ENCODE measurements around the gene IER3.

The IER3 gene

GRCh38 chr6:30735668-30736314, 8.6 kb downstream of the IER3 start:
- no peak overlapping the region for H3K14ac ChIP-seq (ENCODE audit: low read length in 2 of 2)
- no peak overlapping the region for H2AFZ ChIP-seq (ENCODE audit: low read depth, low read length)
- peaks cover 16% of the 10 kb centered on the region for H3K4me1 ChIP-seq (ENCODE audit: control insufficient read depth, insufficient read depth, low read depth, low read length)
- no peak overlapping the region for H3K27ac ChIP-seq (ENCODE audit: low read length, poor library complexity, severe bottlenecking)
- H3K4me3 ChIP-seq (ENCODE audit: insufficient read depth in 1 of 2, low read depth in 1 of 2, low read length in 2 of 2) = no peak overlapping the region
- H3K23ac ChIP-seq (ENCODE audit: low read length in 2 of 2) = no peak overlapping the region
- no peak overlapping the region for H3K9ac ChIP-seq (ENCODE audit: low read length)
- no peak overlapping the region for H4K8ac ChIP-seq (ENCODE audit: low read length)
- H3K27me3 ChIP-seq (ENCODE audit: control insufficient read depth in 1 of 2, insufficient read depth in 1 of 2, low read length in 2 of 2) = no peaks in the 10 kb centered on the region
- no peak overlapping the region for H4K91ac ChIP-seq (ENCODE audit: low read length)
- no peak overlapping the region for H2BK12ac ChIP-seq (ENCODE audit: low read length in 2 of 2)
- no peak overlapping the region for H2AK5ac ChIP-seq (ENCODE audit: low read length, severe bottlenecking)
- H3K4ac ChIP-seq (ENCODE audit: low read depth in 1 of 2, low read length in 2 of 2) = no peak overlapping the region
- H2BK120ac ChIP-seq (ENCODE audit: low read depth, low read length) = no peak overlapping the region
- peaks cover 26% of the 10 kb centered on the region for H3K79me1 ChIP-seq (replicated peaks; ENCODE audit: low read length, poor library complexity, severe bottlenecking)
- no peak overlapping the region for H2BK15ac ChIP-seq (ENCODE audit: low read depth, poor library complexity, severe bottlenecking)
- WGBS = 95% methylated on average over 8 of the region's 8 CpGs
- H3K36me3 ChIP-seq (ENCODE audit: control insufficient read depth in 1 of 2, insufficient read depth in 2 of 2, low read depth in 1 of 2, low read length in 2 of 2) = peaks cover 53 to 94% of the 10 kb centered on the region in 2 experiments
- H3K9me3 ChIP-seq (ENCODE audit: control insufficient read depth, low read length) = no peaks in the 10 kb centered on the region
- no peak overlapping the region for H3K18ac ChIP-seq (ENCODE audit: low read depth in 1 of 2, low read length in 2 of 2)
- DNase-seq = no peak
- H2BK5ac ChIP-seq (ENCODE audit: low read depth, low read length, poor library complexity, severe bottlenecking) = no peak overlapping the region
- H3K4me2 ChIP-seq (ENCODE audit: low read length, poor library complexity, severe bottlenecking) = no peak overlapping the region

GRCh38 chr6:30732237-30732943, 12.0 kb downstream of the IER3 start:
- H2BK120ac ChIP-seq (ENCODE audit: low read depth, low read length) = no peak overlapping the region
- no peaks in the 10 kb centered on the region for H3K27me3 ChIP-seq (ENCODE audit: control insufficient read depth in 1 of 2, insufficient read depth in 1 of 2, low read length in 2 of 2)
- H2BK5ac ChIP-seq (ENCODE audit: low read depth, low read length, poor library complexity, severe bottlenecking) = no peak overlapping the region
- no peak overlapping the region for H2AFZ ChIP-seq (ENCODE audit: low read depth, low read length)
- H3K79me1 ChIP-seq (replicated peaks; ENCODE audit: low read length, poor library complexity, severe bottlenecking) = peaks cover 26% of the 10 kb centered on the region
- H3K4me3 ChIP-seq (ENCODE audit: insufficient read depth in 1 of 2, low read depth in 1 of 2, low read length in 2 of 2) = no peak overlapping the region
- no peak overlapping the region for H3K4me2 ChIP-seq (ENCODE audit: low read length, poor library complexity, severe bottlenecking)
- no peak overlapping the region for H3K18ac ChIP-seq (ENCODE audit: low read depth in 1 of 2, low read length in 2 of 2)
- no peak overlapping the region for H2BK12ac ChIP-seq (ENCODE audit: low read length in 2 of 2)
- no peak overlapping the region for H3K9ac ChIP-seq (ENCODE audit: low read length)
- no peak for DNase-seq
- H4K91ac ChIP-seq (ENCODE audit: low read length) = no peak overlapping the region
- H3K23ac ChIP-seq (ENCODE audit: low read length in 2 of 2) = no peak overlapping the region
- no peak overlapping the region for H3K14ac ChIP-seq (ENCODE audit: low read length in 2 of 2)
- H3K36me3 ChIP-seq (ENCODE audit: control insufficient read depth in 1 of 2, insufficient read depth in 2 of 2, low read depth in 1 of 2, low read length in 2 of 2) = peaks cover 69 to 88% of the 10 kb centered on the region in 2 experiments
- no peak overlapping the region for H3K27ac ChIP-seq (ENCODE audit: low read length, poor library complexity, severe bottlenecking)
- H4K8ac ChIP-seq (ENCODE audit: low read length) = no peak overlapping the region
- no peak overlapping the region for H2BK15ac ChIP-seq (ENCODE audit: low read depth, poor library complexity, severe bottlenecking)
- peaks cover 10% of the 10 kb centered on the region for H3K4me1 ChIP-seq (ENCODE audit: control insufficient read depth, insufficient read depth, low read depth, low read length)
- H3K9me3 ChIP-seq (ENCODE audit: control insufficient read depth, low read length) = no peaks in the 10 kb centered on the region
- no peak overlapping the region for H2AK5ac ChIP-seq (ENCODE audit: low read length, severe bottlenecking)
- no peak overlapping the region for H3K4ac ChIP-seq (ENCODE audit: low read depth in 1 of 2, low read length in 2 of 2)
- WGBS = 96% methylated on average over 11 of the region's 12 CpGs

GRCh38 chr6:30730601-30731435, 13.5 kb downstream of the IER3 start:
- Histone ChIP-seq H3K4me1 (ENCODE audit: control insufficient read depth, insufficient read depth, low read depth, low read length) (peaks cover 12% of the 10 kb centered on the region), H2BK5ac (ENCODE audit: low read depth, low read length, poor library complexity, severe bottlenecking) (no peak overlapping the region), H2BK120ac (ENCODE audit: low read depth, low read length) (no peak overlapping the region), H3K4me2 (ENCODE audit: low read length, poor library complexity, severe bottlenecking) (no peak overlapping the region), H3K36me3 (ENCODE audit: control insufficient read depth in 1 of 2, insufficient read depth in 2 of 2, low read depth in 1 of 2, low read length in 2 of 2) (peaks cover 61 to 86% of the 10 kb centered on the region in 2 experiments), H3K4ac (ENCODE audit: low read depth in 1 of 2, low read length in 2 of 2) (no peak overlapping the region), H4K8ac (ENCODE audit: low read length) (no peak overlapping the region), H3K9ac (ENCODE audit: low read length) (no peak overlapping the region), H3K27me3 (ENCODE audit: control insufficient read depth in 1 of 2, insufficient read depth in 1 of 2, low read length in 2 of 2) (no peaks in the 10 kb centered on the region), H3K79me1 (replicated peaks; ENCODE audit: low read length, poor library complexity, severe bottlenecking) (peaks cover 20% of the 10 kb centered on the region), H3K9me3 (ENCODE audit: control insufficient read depth, low read length) (no peaks in the 10 kb centered on the region), H2BK12ac (ENCODE audit: low read length in 2 of 2) (no peak overlapping the region), H4K91ac (ENCODE audit: low read length) (no peak overlapping the region), H3K27ac (ENCODE audit: low read length, poor library complexity, severe bottlenecking) (no peak overlapping the region), H3K4me3 (ENCODE audit: insufficient read depth in 1 of 2, low read depth in 1 of 2, low read length in 2 of 2) (no peak overlapping the region), H3K14ac (ENCODE audit: low read length in 2 of 2) (no peak overlapping the region), H3K18ac (ENCODE audit: low read depth in 1 of 2, low read length in 2 of 2) (no peak overlapping the region), H2BK15ac (ENCODE audit: low read depth, poor library complexity, severe bottlenecking) (no peak overlapping the region), H2AFZ (ENCODE audit: low read depth, low read length) (no peak overlapping the region), H2AK5ac (ENCODE audit: low read length, severe bottlenecking) (no peak overlapping the region), H3K23ac (ENCODE audit: low read length in 2 of 2) (peak overlapping the region in 1 of 2 experiments; percentile 11)
- 81% methylated on average over 28 of the region's 30 CpGs for WGBS
- DNase-seq = peak; percentile 27

Data from mesenchymal stem cell (in vitro differentiated cells and primary cell).